Measurements from ENCODE around the gene ZNF462.

Gene ZNF462

DNA sequence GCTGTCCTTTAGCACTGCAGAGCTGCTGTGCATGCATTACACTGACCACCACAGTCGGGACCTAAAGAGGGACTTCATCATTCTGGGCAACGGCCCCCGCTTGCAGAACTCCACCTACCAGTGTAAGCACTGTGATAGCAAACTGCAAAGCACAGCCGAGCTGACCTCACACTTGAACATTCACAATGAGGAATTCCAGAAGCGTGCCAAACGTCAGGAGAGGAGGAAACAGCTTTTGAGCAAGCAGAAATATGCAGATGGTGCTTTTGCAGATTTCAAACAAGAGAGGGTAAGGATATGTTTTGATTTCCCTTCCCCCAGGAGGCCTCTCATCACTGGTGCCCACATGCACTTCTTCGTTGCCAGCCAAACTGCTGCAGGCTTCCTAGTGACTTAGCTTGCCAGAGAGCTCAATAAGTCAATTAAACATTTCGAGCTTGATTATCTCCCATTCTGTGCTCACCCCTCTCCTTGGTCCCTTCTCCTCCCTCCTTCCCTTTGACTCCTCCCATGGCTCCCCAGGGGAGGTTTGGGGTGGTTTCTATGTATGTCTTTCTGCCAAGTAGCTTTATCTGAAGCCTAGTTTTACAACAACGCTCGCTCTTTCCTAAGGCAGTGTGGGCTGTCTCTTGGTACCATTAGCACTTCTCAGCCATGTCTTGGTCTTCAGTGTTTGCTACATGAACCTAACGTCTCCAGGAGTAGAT, 66.7 kb downstream of the ZNF462 start:
- DNase-seq (ENCODE audit: low read depth in 2 of 2), result no peak

- DNase-seq (ENCODE audit: low read depth in 2 of 2), result no peak
These were observed 67.5 kb downstream of the ZNF462 start for GRCh38 chr9:106930477-106930876.

DNA sequence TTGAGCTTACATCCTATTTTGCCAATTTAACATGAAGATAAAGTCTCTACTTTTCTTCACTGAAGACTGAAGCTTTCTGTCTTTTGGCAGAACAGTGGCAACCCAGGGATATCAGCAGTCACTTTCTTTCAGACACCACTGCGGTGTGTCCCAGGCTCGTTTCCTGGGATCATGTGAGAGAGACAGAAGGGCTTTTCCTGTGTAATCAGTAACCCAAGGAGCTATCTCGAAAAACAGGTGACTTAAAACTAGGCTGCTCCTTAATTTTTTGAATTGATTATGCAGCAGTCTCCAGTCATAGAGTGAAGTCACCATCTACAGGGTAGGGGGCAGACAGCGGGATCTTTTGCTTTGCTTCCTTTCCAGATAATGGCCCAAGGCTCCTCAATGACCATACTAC, 68.5 kb downstream of the ZNF462 start:
- DNase-seq (ENCODE audit: low read depth in 2 of 2), result no peak

DNA sequence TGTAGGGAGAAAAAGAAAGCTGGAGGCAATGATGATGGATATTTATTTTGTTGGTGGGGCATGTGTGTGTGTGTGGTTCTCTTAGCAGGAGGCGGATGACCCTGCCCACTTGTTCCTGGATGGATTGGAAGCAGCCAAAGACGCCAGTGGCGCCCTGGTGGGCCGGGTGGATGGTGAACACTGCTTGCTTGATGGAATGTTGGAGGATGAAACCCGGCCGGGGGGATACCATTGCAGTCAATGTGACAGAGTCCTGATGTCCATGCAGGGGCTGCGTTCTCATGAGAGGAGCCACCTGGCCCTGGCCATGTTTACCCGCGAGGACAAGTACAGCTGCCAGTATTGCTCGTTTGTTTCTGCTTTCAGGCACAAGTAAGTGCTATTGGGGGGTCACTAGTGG, 69.2 kb downstream of the ZNF462 start:
- no peak for DNase-seq (ENCODE audit: low read depth in 2 of 2)

- no peak for DNase-seq (ENCODE audit: low read depth in 2 of 2)
These were observed 69.7 kb downstream of the ZNF462 start for GRCh38 chr9:106932675-106933074.

GRCh38 chr9:106933470-106933869, 70.5 kb downstream of the ZNF462 start:
- DNase-seq (ENCODE audit: low read depth in 2 of 2), result no peak

DNA sequence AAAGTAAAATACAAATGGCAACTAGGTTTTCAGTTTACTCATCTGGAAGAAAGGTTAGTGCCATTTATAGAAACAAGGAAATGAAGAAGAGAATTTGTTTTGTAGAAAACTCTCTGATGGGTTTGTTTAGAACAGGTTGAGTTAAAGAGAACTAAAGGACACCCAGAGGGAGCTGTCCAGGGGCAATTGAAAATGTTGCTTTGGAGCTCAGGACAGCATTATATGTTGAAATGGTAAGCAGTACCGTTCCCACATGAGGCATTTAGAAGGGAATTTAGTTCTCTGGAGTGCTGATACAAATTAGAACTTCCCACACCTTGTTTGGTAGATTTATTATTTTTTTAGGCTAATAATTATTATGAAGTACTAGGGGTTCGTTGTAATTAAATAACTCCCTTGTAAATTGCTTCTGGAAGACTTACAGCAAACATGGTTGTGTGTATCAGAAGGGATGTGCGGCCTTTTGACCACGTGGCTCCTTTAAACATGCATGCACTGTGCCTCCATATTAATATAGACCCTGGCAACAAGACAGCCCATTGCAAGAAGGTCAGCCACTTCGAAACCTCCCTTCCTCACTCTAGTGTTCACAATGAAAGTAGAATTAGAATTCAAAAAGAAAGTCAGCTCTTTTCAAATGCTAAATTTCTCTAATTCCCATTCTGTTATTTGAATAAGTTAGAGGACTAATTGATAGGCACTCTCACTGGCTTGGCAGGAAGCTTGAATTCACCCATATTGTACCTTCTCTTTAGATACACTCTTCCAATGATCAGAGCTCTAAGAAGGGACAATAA, 71.7 kb downstream of the ZNF462 start:
- DNase-seq (ENCODE audit: low read depth in 2 of 2), result no peak

DNA sequence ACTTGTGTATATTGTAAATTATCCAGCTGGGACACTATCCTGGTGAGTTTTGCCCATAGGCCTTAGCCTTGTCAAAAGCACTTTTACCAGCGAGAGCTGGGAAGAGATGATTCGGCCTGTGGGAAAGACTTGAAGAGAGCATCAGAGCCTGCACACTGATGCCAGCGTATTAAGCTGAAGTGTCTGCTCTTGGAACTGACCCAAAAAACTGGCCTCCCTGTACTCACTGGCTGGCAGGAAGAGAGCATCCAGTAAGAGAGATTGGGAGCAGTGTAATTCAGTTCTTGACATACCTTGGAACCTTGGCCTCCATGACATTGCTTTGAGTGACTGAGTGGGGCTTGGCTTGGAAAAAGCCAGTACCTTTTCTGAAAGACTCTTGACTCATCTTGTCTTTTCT, 73.7 kb downstream of the ZNF462 start:
- DNase-seq (ENCODE audit: low read depth in 2 of 2), result no peak

- no peak for DNase-seq (ENCODE audit: low read depth in 2 of 2)
These were observed 79.0 kb downstream of the ZNF462 start for GRCh38 chr9:106941916-106942315.

GRCh38 chr9:106945727-106946660, 83.0 kb downstream of the ZNF462 start:
- no peak for DNase-seq (ENCODE audit: low read depth in 2 of 2)

DNA sequence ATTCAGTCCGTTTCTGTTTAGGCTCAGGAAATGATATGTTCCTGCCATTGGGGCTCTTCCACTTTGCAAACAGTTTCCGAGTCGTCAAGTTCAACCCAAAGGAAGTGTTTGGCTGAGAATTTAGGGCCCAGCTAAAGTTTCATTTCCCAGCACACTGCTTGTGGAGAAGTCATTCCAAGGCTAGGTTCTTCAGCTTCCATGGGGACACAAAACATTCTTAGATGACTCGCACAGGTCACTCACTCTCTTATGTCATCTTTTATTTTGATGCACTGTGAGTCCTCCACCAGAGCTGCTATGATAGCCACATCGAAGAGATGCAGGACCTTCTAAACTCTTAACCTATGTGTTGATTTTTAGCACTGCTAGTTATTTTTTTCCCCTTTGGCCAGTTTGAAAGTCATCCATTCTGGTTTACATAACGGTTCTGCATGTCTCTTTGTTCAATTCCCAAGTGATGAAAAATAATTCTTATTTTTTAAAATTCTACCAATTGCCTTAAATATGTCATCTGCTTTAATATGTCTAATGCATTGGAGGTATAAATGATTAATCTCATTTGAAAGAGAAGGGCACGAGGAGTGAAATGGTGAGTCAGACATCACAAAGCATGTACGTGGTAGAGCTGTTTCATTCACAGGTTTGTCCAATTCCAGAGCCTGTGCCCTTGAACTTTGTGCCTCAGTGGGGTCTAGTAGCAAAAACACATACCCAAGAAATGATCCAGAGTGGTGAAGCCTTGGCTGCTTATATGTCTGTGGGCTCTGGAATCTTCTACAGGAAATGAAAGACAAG, 84.3 kb downstream of the ZNF462 start:
- no peak for DNase-seq (ENCODE audit: low read depth in 2 of 2)

- DNase-seq (ENCODE audit: low read depth in 2 of 2), result no peak
These were observed 90.2 kb downstream of the ZNF462 start for GRCh38 chr9:106953174-106953573.

GRCh38 chr9:106954558-106954957, 91.6 kb downstream of the ZNF462 start:
- no peak for DNase-seq (ENCODE audit: low read depth in 2 of 2)

DNA sequence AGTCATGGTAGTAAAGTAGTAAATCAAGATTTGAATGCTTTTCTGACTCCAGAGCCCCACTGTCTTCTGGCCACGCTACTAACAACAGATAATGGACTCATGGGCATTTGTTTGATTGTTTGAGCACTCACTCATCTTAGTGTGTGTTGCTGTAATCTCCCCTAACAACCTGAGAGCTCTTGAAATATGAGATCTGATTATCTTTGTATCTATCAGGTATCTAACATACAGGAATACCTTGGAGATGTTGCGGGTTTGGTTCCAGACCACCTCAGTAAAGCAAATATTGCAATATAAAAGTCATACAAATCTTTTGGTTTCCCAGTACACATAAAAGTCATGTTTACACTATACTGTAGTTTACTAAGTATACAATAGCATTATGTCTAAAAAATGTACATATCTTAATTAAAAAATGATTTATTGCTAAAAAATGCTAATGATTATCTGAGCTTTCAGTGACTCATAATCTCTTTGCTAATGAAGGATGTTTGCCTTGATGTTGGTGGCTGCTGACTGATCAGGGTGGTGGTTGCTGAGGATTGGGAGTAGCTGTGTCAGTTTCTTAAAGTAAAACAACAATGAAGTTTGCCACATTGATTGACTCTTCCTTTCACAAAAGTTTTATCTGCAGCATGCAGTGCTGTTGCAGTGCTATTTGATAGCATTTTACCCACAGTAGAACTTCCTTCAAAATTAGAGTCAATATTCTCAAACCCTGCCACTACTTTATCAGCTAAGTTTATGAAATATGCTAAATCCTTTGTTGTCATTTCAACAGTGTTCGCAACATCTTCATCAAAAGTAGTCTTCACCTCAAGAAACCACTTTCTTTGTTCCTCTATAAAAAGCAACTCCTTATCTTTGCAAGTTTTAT, 92.2 kb downstream of the ZNF462 start:
- DNase-seq (ENCODE audit: low read depth in 2 of 2), result no peak

- no peak for DNase-seq (ENCODE audit: low read depth in 2 of 2)
These were observed 94.0 kb downstream of the ZNF462 start for GRCh38 chr9:106956971-106957370.

- DNase-seq (ENCODE audit: low read depth in 2 of 2), result no peak
These were observed 96.1 kb downstream of the ZNF462 start for GRCh38 chr9:106958955-106959657.

GRCh38 chr9:106960258-106960657, 97.3 kb downstream of the ZNF462 start:
- no peak for DNase-seq (ENCODE audit: low read depth in 2 of 2)

- DNase-seq (ENCODE audit: low read depth in 2 of 2), result no peak
These were observed 98.7 kb downstream of the ZNF462 start for GRCh38 chr9:106961623-106962022.

GRCh38 chr9:106962122-106962521, 99.2 kb downstream of the ZNF462 start:
- DNase-seq (ENCODE audit: low read depth in 2 of 2), result no peak
